ENCODE data around the gene FIBIN. TPM values are rescaled to one million over a fixed set of nuclear protein-coding genes. Genes with fewer than 3 reads are reported as not detected.

FIBIN gene
- total RNA-seq, 1 donor from 2014 or later = 1.3 TPM

GRCh38 chr11:27008811-27009535 lies 15.1 kb downstream of the FIBIN start:
- no peaks in the 10 kb centered on the region for H3K36me3 ChIP-seq (ENCODE audit: control insufficient read depth, insufficient read depth, low read length)
- H3K4me3 ChIP-seq (ENCODE audit: low read depth, low read length) = no peak overlapping the region
- TF ChIP-seq CTCF (IDR thresholded peaks at IDR 0.05; ENCODE audit: insufficient read depth, low read length, poor library complexity, severe bottlenecking) = no peak
- no peaks in the 10 kb centered on the region for H3K27me3 ChIP-seq (ENCODE audit: control insufficient read depth, insufficient read depth, low read length)
- DNase-seq (ENCODE audit: low read depth) = peak; percentile 10

GRCh38 chr11:27011560-27012233 lies 17.8 kb downstream of the FIBIN start:
- no peak for DNase-seq (ENCODE audit: low read depth)
- Histone ChIP-seq H3K36me3 (ENCODE audit: control insufficient read depth, insufficient read depth, low read length) (no peaks in the 10 kb centered on the region), H3K4me3 (ENCODE audit: low read depth, low read length) (no peak overlapping the region)

GRCh38 chr11:27012234-27012921 lies 18.5 kb downstream of the FIBIN start:
- DNase-seq (ENCODE audit: low read depth) = no peak
- no peak for TF ChIP-seq CTCF (IDR thresholded peaks at IDR 0.05; ENCODE audit: insufficient read depth, low read length, poor library complexity, severe bottlenecking)
- Histone ChIP-seq H3K36me3 (ENCODE audit: control insufficient read depth, insufficient read depth, low read length) (no peaks in the 10 kb centered on the region), H3K27me3 (ENCODE audit: control insufficient read depth, insufficient read depth, low read length) (no peaks in the 10 kb centered on the region), H3K4me3 (ENCODE audit: low read depth, low read length) (no peak overlapping the region)

More at GRCh38 chr11:27011560-27012233, 17.8 kb downstream of the FIBIN start:
- no peaks in the 10 kb centered on the region for H3K27me3 ChIP-seq (ENCODE audit: control insufficient read depth, insufficient read depth, low read length)
- TF ChIP-seq CTCF (IDR thresholded peaks at IDR 0.05; ENCODE audit: insufficient read depth, low read length, poor library complexity, severe bottlenecking) = no peak

GRCh38 chr11:27013781-27014361 lies 20.0 kb downstream of the FIBIN start:
- TF ChIP-seq CTCF (IDR thresholded peaks at IDR 0.05; ENCODE audit: insufficient read depth, low read length, poor library complexity, severe bottlenecking) = no peak
- no peaks in the 10 kb centered on the region for H3K36me3 ChIP-seq (ENCODE audit: control insufficient read depth, insufficient read depth, low read length)
- no peak for DNase-seq (ENCODE audit: low read depth)
- no peaks in the 10 kb centered on the region for H3K27me3 ChIP-seq (ENCODE audit: control insufficient read depth, insufficient read depth, low read length)
- H3K4me3 ChIP-seq (ENCODE audit: low read depth, low read length) = no peak overlapping the region

- no peaks in the 10 kb centered on the region for H3K27me3 ChIP-seq (ENCODE audit: control insufficient read depth, insufficient read depth, low read length)
- no peak for DNase-seq (ENCODE audit: low read depth)
- no peaks in the 10 kb centered on the region for H3K36me3 ChIP-seq (ENCODE audit: control insufficient read depth, insufficient read depth, low read length)
- H3K4me3 ChIP-seq (ENCODE audit: low read depth, low read length) = no peak overlapping the region
- TF ChIP-seq CTCF (IDR thresholded peaks at IDR 0.05; ENCODE audit: insufficient read depth, low read length, poor library complexity, severe bottlenecking) = no peak
Measured at GRCh38 chr11:27018902-27019529, 25.1 kb downstream of the FIBIN start.
